Neuronal stem cell (in vitro differentiated cells): ENCODE data around the gene PARD6B.

Experiments used
- DNase-seq: peaks from one replicate; pipeline ENCODE4 v3.0.0-alpha.2; 2013; ENCODE audit warnings: low spot score
- H2AFZ ChIP-seq: one replicate; pipeline ENCODE4 v1.6.1; 2013; ENCODE audit warnings: mild to moderate bottlenecking, low read length, inconsistent platforms
- H2AK5ac ChIP-seq: 2 replicates; pipeline ENCODE4 v1.6.1; 2013; ENCODE audit warnings: low read depth, mild to moderate bottlenecking, inconsistent platforms, low read length, moderate library complexity, mixed read lengths
- H2BK120ac ChIP-seq: 2 replicates; pipeline ENCODE4 v1.6.1; 2013; ENCODE audit warnings: low read depth, mild to moderate bottlenecking, inconsistent platforms, low read length, moderate library complexity, mixed read lengths
- H2BK12ac ChIP-seq: one replicate; pipeline ENCODE4 v1.6.1; 2013; ENCODE audit warnings: low read length, inconsistent platforms
- H2BK15ac ChIP-seq: 2 replicates; pipeline ENCODE4 v1.6.1; 2013; ENCODE audit warnings: mild to moderate bottlenecking, low read length, inconsistent platforms, mixed read lengths
- H2BK5ac ChIP-seq: one replicate; pipeline ENCODE4 v1.6.1; 2013; ENCODE audit warnings: inconsistent platforms, mild to moderate bottlenecking, low read length, moderate library complexity
- H3K14ac ChIP-seq: one replicate; pipeline ENCODE4 v1.6.1; 2013; ENCODE audit warnings: low read length, inconsistent platforms
- H3K18ac ChIP-seq: 2 replicates; pipeline ENCODE4 v1.6.1; 2013; ENCODE audit warnings: low read length, inconsistent platforms
- H3K23ac ChIP-seq: 2 replicates; pipeline ENCODE4 v1.6.1; 2013; ENCODE audit warnings: low read depth, mild to moderate bottlenecking, mixed read lengths, low read length, inconsistent platforms; ENCODE audit not compliant: poor library complexity
- H3K27ac ChIP-seq: replicated peaks from 3 replicates; pipeline ENCODE4 v1.5.1; 2013; ENCODE audit warnings: low read length, inconsistent platforms
- H3K27me3 ChIP-seq, 3 experiments: 2 replicates each; pipeline ENCODE4 v1.6.1; 2013; ENCODE audit warnings: low read length in 3 of 3, mild to moderate bottlenecking in 2 of 3, inconsistent platforms in 1 of 3, low read depth in 1 of 3, mixed read lengths in 1 of 3, moderate library complexity in 1 of 3; ENCODE audit not compliant: control insufficient read depth in 3 of 3, insufficient read depth in 3 of 3
- H3K36me3 ChIP-seq, 2 donors: replicated peaks in 1 of 2; 2 replicates each; pipeline ENCODE4 v1.6.1; 2013; ENCODE audit warnings: low read length in 2 of 2; ENCODE audit not compliant: control insufficient read depth in 2 of 2, insufficient read depth in 2 of 2
- H3K4ac ChIP-seq: 2 replicates; pipeline ENCODE4 v1.6.1; 2013; ENCODE audit warnings: inconsistent platforms, mild to moderate bottlenecking, low read length, moderate library complexity
- H3K4me1 ChIP-seq, 2 donors: 1 replicate in 1 of 2; 2 replicates in 1 of 2; pipeline ENCODE4 v1.6.1; 2013; ENCODE audit warnings: low read length in 2 of 2, low read depth in 1 of 2; ENCODE audit not compliant: control insufficient read depth in 2 of 2, insufficient read depth in 1 of 2
- H3K4me2 ChIP-seq: one replicate; pipeline ENCODE4 v1.6.1; 2013; ENCODE audit warnings: mild to moderate bottlenecking, low read length, inconsistent platforms; ENCODE audit not compliant: insufficient read depth, poor library complexity, severe bottlenecking
- H3K4me3 ChIP-seq, 2 donors: 2 replicates each; pipeline ENCODE4 v1.5.1; 2013; ENCODE audit warnings: low read length in 2 of 2, mild to moderate bottlenecking in 2 of 2, inconsistent platforms in 1 of 2, moderate library complexity in 1 of 2
- H3K79me1 ChIP-seq: one replicate; pipeline ENCODE4 v1.6.1; 2013; ENCODE audit warnings: low read depth, mild to moderate bottlenecking, inconsistent platforms, low read length, moderate library complexity
- H3K9ac ChIP-seq: one replicate; pipeline ENCODE4 v1.6.1; 2013; ENCODE audit warnings: mild to moderate bottlenecking, low read depth, low read length, inconsistent platforms; ENCODE audit not compliant: poor library complexity
- H3K9me3 ChIP-seq, 2 donors: replicated peaks in 1 of 2; 2 replicates each; pipeline versions ENCODE3 to v1.6.1; 2013; ENCODE audit warnings: low read length in 2 of 2, mild to moderate bottlenecking in 2 of 2, inconsistent platforms in 1 of 2, low read depth in 1 of 2, mixed read lengths in 1 of 2, moderate library complexity in 1 of 2; ENCODE audit not compliant: control insufficient read depth in 2 of 2, insufficient read depth in 1 of 2
- H4K8ac ChIP-seq: one replicate; pipeline ENCODE4 v1.6.1; 2013; ENCODE audit warnings: low read depth, mild to moderate bottlenecking, inconsistent platforms, low read length, moderate library complexity
- H4K91ac ChIP-seq: one replicate; pipeline ENCODE4 v1.6.1; 2013; ENCODE audit warnings: low read length, low read depth, mild to moderate bottlenecking, inconsistent platforms; ENCODE audit not compliant: poor library complexity
- WGBS, 2 donors: extraction: QIAGEN DNeasy Blood & Tissue Kit; methylation state at CpG; one replicate each; pipeline ENCODE4 v1.1.7; 2013; ENCODE audit warnings: missing lambda C conversion rate in 2 of 2, mixed read lengths in 1 of 2; ENCODE audit not compliant: insufficient read length in 2 of 2, insufficient replicate concordance in 1 of 2; ENCODE audit errors: extremely low coverage in 2 of 2; 5-methylcytosine and 5-hydroxymethylcytosine counted together

The PARD6B gene

DNA sequence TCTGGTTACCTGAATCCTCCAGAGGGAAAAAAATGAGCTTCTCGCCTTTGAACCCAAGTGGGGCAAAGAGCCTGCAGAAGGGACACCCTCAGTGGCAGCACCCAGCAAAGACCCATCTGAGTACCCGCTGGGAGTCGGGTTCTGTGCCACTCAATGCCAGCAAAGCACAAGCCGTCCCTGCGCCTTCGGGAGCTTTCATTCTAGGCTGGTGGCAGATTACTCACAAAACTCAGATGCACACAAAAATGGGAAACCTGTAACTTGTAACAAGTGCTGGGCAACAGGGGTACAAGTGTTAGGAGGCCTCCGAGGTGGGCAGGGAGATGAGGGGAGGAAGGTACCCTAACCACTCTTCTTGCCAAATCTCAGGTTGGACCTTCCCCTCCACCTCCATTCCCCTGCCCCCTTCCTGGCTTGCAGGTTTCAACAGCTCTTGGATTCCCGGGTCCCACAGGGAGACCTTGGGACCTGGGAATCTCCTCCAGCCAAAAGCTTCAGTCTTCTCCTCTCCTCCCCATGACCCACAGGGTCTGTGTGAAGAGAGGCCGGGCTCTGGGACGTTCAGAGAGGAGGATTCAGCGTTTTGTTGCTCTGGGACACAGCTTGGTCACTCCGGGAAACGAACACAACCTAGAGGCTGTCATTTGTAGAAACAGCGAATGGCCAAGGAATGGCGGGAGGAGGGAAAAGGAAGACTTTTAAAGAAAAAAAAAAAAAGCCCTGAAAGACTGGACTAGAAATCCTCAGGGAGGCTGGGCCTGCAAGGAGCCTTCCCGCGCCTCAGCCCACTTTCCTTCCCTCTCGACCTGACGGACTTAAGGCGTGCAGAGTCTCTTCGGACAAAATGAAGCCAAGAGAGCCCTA lies 1.2 kb upstream of the PARD6B start:
- Histone ChIP-seq H3K4me1 (peaks cover 9 to 17% of the 10 kb centered on the region in 2 donors), H4K8ac (no peak overlapping the region), H3K79me1 (no peaks in the 10 kb centered on the region), H2BK12ac (peak overlapping the region; percentile 24), H3K14ac (peak overlapping the region; percentile 49), H3K4me2 (peak overlapping the region; percentile 97), H2AFZ (peak overlapping the region; percentile 94), H3K36me3 (peaks cover 0 to 3% of the 10 kb centered on the region in 2 donors), H3K4me3 (peak overlapping the region; percentile 79 to 83), H3K27ac (peak overlapping the region; percentile 90), H3K27me3 (no peaks in the 10 kb centered on the region), H3K4ac (no peak overlapping the region), H4K91ac (no peak overlapping the region), H3K9me3 (no peaks in the 10 kb centered on the region), H3K9ac (peak overlapping the region; percentile 73), H2BK120ac (no peak overlapping the region), H2AK5ac (peak overlapping the region; percentile 77), H3K18ac (peak overlapping the region; percentile 91), H2BK5ac (peak overlapping the region; percentile 79), H3K23ac (peak overlapping the region; percentile 87), H2BK15ac (peak overlapping the region; percentile 31)
- DNase-seq, result no peak
- WGBS, 2 donors, result no CpG with 5 or more reads among the region's 21 CpGs

DNA sequence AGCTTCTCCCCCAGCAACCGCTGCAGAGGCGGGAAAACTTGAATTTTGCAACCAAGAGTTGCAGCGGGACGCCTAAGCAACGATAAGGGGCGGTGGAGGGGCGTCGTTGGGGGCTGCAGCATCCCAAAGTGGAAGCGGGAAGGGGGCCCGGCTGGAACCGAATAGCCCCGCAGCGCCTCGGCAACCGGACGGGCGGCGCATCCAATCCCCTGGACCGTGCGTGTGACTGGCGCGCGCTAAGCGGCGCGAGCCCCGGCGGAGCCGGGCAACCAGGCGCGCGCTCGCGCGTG lies 670 bp upstream of the PARD6B start:
- Histone ChIP-seq H3K79me1 (no peaks in the 10 kb centered on the region), H3K4ac (no peak overlapping the region), H3K9me3 (no peaks in the 10 kb centered on the region), H2BK120ac (no peak overlapping the region), H2AK5ac (no peak overlapping the region), H4K8ac (no peak overlapping the region), H3K14ac (peak overlapping the region; percentile 49), H3K4me3 (peak overlapping the region; percentile 79 to 83), H3K18ac (peak overlapping the region; percentile 91), H2AFZ (peak overlapping the region; percentile 94), H3K4me1 (peaks cover 9 to 17% of the 10 kb centered on the region in 2 donors), H2BK12ac (peak overlapping the region; percentile 24), H3K4me2 (peak overlapping the region; percentile 97), H3K27me3 (no peaks in the 10 kb centered on the region), H3K36me3 (peaks cover 0 to 3% of the 10 kb centered on the region in 2 donors), H3K9ac (peak overlapping the region; percentile 73), H2BK15ac (peak overlapping the region; percentile 31), H4K91ac (no peak overlapping the region), H3K23ac (peak overlapping the region; percentile 87), H2BK5ac (peak overlapping the region; percentile 79), H3K27ac (peak overlapping the region; percentile 90)
- no peak for DNase-seq
- WGBS, 2 donors, result no CpG with 5 or more reads among the region's 35 CpGs

DNA sequence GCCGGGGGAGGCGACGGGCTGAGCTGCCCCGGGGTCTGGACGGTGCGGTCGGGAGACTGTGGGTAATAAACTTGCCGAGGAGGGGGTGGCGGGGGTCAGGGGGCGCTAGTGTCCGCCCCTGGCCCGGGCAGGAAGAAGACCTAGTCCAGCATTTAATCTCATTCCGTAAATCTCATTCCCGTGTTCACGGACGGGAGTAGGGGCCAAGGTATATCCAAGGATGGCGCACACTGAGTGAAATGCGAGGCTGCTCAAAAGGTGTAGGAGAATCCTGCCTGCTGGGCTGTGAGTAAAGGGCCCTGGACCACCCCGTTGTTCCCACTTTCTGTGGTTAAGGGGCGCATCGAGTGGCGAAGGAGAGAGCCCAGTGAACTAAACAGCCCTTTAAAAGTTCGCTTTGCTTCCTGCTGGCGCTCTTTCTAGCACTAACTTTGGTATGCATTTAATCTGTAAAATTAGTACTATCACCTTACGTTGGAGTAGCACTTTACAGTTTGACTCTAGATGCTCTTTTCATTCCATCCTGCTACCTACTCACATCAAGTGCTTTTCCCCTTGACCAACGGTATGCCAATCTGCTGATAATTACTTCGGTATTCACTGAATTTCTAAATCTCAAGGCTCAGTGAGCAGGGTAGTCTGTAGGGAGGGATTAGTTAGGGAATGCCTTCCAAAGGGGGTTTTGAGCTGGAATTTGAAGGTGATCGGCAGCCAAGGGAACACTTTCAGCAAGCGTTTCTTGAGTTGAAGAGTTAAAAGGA lies 730 bp downstream of the PARD6B start:
- Histone ChIP-seq H2BK15ac (peak overlapping the region; percentile 75), H3K23ac (peak overlapping the region; percentile 93), H3K27me3 (no peaks in the 10 kb centered on the region), H3K9me3 (no peaks in the 10 kb centered on the region), H3K27ac (peak overlapping the region; percentile 94), H3K79me1 (no peaks in the 10 kb centered on the region), H2AFZ (peak overlapping the region; percentile 94), H3K18ac (peak overlapping the region; percentile 92), H3K36me3 (peaks cover 0 to 3% of the 10 kb centered on the region in 2 donors), H2BK5ac (peak overlapping the region; percentile 93), H3K4me3 (peak overlapping the region; percentile 79 to 98), H3K9ac (peak overlapping the region; percentile 98), H3K4me2 (peak overlapping the region; percentile 65), H2BK120ac (no peak overlapping the region), H4K91ac (no peak overlapping the region), H2AK5ac (peak overlapping the region; percentile 64), H3K14ac (no peak overlapping the region), H2BK12ac (peak overlapping the region; percentile 60), H3K4ac (no peak overlapping the region), H3K4me1 (peaks cover 12 to 17% of the 10 kb centered on the region in 2 donors), H4K8ac (no peak overlapping the region)
- WGBS, 2 donors, result no CpG with 5 or more reads among the region's 29 CpGs
- DNase-seq, result peak; percentile 47
